GM12878 (cell line): ENCODE measurements around the gene PHF2.

Experiments used
- FOXM1 ChIP-seq: IDR thresholded peaks from 2 replicates; pipeline ENCODE4 v1.6.1; 2012; ENCODE audit warnings: low read depth, mild to moderate bottlenecking, inconsistent platforms, low read length, moderate library complexity
- GABPA ChIP-seq: IDR thresholded peaks from 2 replicates; pipeline ENCODE4 v1.6.1; 2014; ENCODE audit warnings: antibody characterized with exemption, low read depth, mild to moderate bottlenecking, inconsistent platforms
- LARP7 ChIP-seq: fragments of 450-650 bp; IDR thresholded peaks from 2 replicates; pipeline ENCODE4 v1.6.1; 2017; ENCODE audit warnings: mild to moderate bottlenecking
- MXI1 ChIP-seq: fragments of 150-350 bp; IDR thresholded peaks from 2 replicates; pipeline ENCODE4 v1.6.1; 2011; ENCODE audit warnings: low read depth, mild to moderate bottlenecking, inconsistent platforms, low read length, improper control_type of control experiment
- NFIC ChIP-seq: IDR thresholded peaks from 2 replicates; pipeline ENCODE4 v1.6.1; 2012; ENCODE audit warnings: low read depth, mild to moderate bottlenecking, inconsistent platforms, low read length, moderate library complexity
- POLR2AphosphoS5 ChIP-seq: IDR thresholded peaks from 2 replicates; pipeline ENCODE4 v1.6.1; 2011; ENCODE audit warnings: mild to moderate bottlenecking, low read length, inconsistent platforms
- RAD51 ChIP-seq: fragments of 450-650 bp; IDR thresholded peaks from 2 replicates; pipeline ENCODE4 v1.6.1; 2016; ENCODE audit warnings: moderate library complexity, mild to moderate bottlenecking, inconsistent platforms
- RBBP5 ChIP-seq: fragments of 200-600 bp; sonication (generic); conservative IDR thresholded peaks from 2 replicates; pipeline ENCODE4 v1.6.1; 2016
- SP1 ChIP-seq: IDR thresholded peaks from one replicate; pipeline ENCODE4 v1.6.1; 2011; ENCODE audit warnings: low read depth, low read length
- SPI1 ChIP-seq: IDR thresholded peaks from 2 replicates; pipeline ENCODE4 v1.6.1; 2011; ENCODE audit warnings: low read depth, mild to moderate bottlenecking, low read length, moderate library complexity, borderline replicate concordance; ENCODE audit not compliant: insufficient read depth
- ZZZ3 ChIP-seq: IDR thresholded peaks from 2 replicates; pipeline ENCODE4 v1.6.1; 2011; ENCODE audit warnings: low read depth; ENCODE audit not compliant: control insufficient read depth, insufficient read length
- TF ChIP-seq, protein P1 (sequence below), 3 experiments: IDR thresholded peaks in 2 of 3; conservative IDR thresholded peaks in 1 of 3; 2 replicates each; pipeline ENCODE4 v1.5.1; 2011; ENCODE audit warnings: low read depth in 3 of 3, low read length in 3 of 3, mild to moderate bottlenecking in 3 of 3, control low read depth in 2 of 3, moderate library complexity in 2 of 3, inconsistent platforms in 1 of 3, mixed read lengths in 1 of 3; ENCODE audit not compliant: control insufficient read depth in 2 of 3, insufficient read depth in 1 of 3; ENCODE audit errors: extremely low read depth in 1 of 3

DNA sequence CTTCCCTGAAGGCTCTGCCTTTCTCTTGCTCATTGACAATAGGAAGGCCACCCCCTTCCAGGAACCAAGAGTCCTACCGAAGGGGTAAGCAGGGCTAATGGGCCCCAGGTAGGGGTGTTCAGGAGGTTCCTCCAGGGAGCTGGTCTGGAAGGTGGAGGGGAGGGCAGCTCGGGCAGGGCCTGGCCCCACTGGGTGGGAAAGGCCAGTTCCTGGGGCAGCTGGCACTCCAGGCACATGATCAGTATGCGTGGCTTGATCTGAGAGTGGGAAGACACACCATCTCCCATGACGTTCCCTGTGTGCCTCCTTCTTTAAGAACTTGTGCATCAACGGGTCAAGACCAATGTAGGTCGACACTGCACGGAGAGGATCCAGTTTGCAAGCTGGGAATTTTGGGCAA, 149.8 kb downstream of the PHF2 start:
- TF ChIP-seq RBBP5, result no peak
- TF ChIP-seq MXI1, result no peak
- TF ChIP-seq SPI1, result no peak
- TF ChIP-seq SP1, result no peak
- no peak for TF ChIP-seq RAD51
- TF ChIP-seq FOXM1, result no peak
- TF ChIP-seq ZZZ3, result no peak
- TF ChIP-seq LARP7, result no peak
- no peak for TF ChIP-seq NFIC
- TF ChIP-seq POLR2AphosphoS5, result no peak
- TF ChIP-seq GABPA, result no peak
- TF ChIP-seq, protein P1, sequence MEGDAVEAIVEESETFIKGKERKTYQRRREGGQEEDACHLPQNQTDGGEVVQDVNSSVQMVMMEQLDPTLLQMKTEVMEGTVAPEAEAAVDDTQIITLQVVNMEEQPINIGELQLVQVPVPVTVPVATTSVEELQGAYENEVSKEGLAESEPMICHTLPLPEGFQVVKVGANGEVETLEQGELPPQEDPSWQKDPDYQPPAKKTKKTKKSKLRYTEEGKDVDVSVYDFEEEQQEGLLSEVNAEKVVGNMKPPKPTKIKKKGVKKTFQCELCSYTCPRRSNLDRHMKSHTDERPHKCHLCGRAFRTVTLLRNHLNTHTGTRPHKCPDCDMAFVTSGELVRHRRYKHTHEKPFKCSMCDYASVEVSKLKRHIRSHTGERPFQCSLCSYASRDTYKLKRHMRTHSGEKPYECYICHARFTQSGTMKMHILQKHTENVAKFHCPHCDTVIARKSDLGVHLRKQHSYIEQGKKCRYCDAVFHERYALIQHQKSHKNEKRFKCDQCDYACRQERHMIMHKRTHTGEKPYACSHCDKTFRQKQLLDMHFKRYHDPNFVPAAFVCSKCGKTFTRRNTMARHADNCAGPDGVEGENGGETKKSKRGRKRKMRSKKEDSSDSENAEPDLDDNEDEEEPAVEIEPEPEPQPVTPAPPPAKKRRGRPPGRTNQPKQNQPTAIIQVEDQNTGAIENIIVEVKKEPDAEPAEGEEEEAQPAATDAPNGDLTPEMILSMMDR (IDR thresholded peaks at IDR 0.05 in 2 of 3, conservative IDR thresholded peaks at IDR 0.05 in 1 of 3; ENCODE audit: control insufficient read depth in 2 of 3, extremely low read depth in 1 of 3, insufficient read depth in 1 of 3, low read depth in 3 of 3, low read length in 3 of 3), result no peak
